Activated CD8-positive, alpha-beta memory T cell treated with anti-CD3 and anti-CD28 coated beads, Interleukin-2, amount 10 ng/mL, durations not matched to agents 7 days and 5 days (primary cell): ENCODE results near the gene DGLUCY. TPM values are rescaled to one million over a fixed set of nuclear protein-coding genes. Genes with fewer than 3 reads are reported as not detected.
"Not testable (repeated sequence)": the region's sequence is repeated elsewhere in the genome, so short reads cannot be mapped to it uniquely, and the experiment has no call there.

Source experiments
- ATAC-seq: fragments of 150-1000 bp; cut with Tn5 transposase; one replicate; pipeline ENCODE4 v1.10.0; 2021; ENCODE audit warnings: moderate library complexity
- CTCF ChIA-PET: fragments of 350-600 bp; sonication (Branson Sonifier 250); formaldehyde crosslinking; loops from one replicate; lab custom pipeline; 2021; ENCODE audit warnings: antibody characterized with exemption; lab: Charles Lee
- DNase-seq: peaks from one replicate; pipeline ENCODE4 v3.0.0-alpha.2; 2020
- H3K27ac Mint-ChIP-seq: one replicate; pipeline ENCODE4 v1.8.0; 2021; ENCODE audit warnings: mild to moderate bottlenecking, mixed read lengths
- H3K27me3 Mint-ChIP-seq: one replicate; pipeline ENCODE4 v1.8.0; 2021; ENCODE audit warnings: mixed read lengths
- H3K36me3 Mint-ChIP-seq: one replicate; pipeline ENCODE4 v1.8.0; 2021; ENCODE audit warnings: mild to moderate bottlenecking, mixed read lengths
- H3K4me1 Mint-ChIP-seq: one replicate; pipeline ENCODE4 v1.8.0; 2021; ENCODE audit warnings: mixed read lengths
- H3K4me3 Mint-ChIP-seq: one replicate; pipeline ENCODE4 v1.8.0; 2021; ENCODE audit warnings: mild to moderate bottlenecking, moderate library complexity, mixed read lengths
- H3K9me3 Mint-ChIP-seq: one replicate; pipeline ENCODE4 v1.8.0; 2022; ENCODE audit warnings: low read depth, mixed read lengths
- total RNA-seq, 2 experiments: library from RNA; stranded (reverse); gene quantifications; one replicate each; pipeline ENCODE4 v1.2.3, GENCODE V29; 2021

The DGLUCY gene
- total RNA-seq, 2 experiments from 2014 or later: 113 to 176 TPM

- Mint-ChIP-seq H3K36me3 (peaks cover 55% of the 10 kb centered on the region), H3K4me1 (peaks cover 6% of the 10 kb centered on the region), H3K4me3 (no peak overlapping the region), H3K27ac (no peak overlapping the region), H3K27me3 (no peaks in the 10 kb centered on the region), H3K9me3 (no peaks in the 10 kb centered on the region)
- DNase-seq: no peak
- CTCF ChIA-PET: interaction anchor here (1.0 to 1.4 kb wide), 2 partner anchors 13 to 39 kb away, joined by 3 read pairs; no protein-coding TSS in a partner anchor
- ATAC-seq: no peak
These were observed 101.5 kb downstream of the DGLUCY start for GRCh38 chr14:91215381-91215780.

GRCh38 chr14:91216731-91217226 lies 102.9 kb downstream of the DGLUCY start:
- Mint-ChIP-seq H3K4me3 (no peak overlapping the region), H3K9me3 (no peaks in the 10 kb centered on the region), H3K36me3 (peaks cover 55% of the 10 kb centered on the region), H3K27ac (no peak overlapping the region), H3K4me1 (peaks cover 17% of the 10 kb centered on the region), H3K27me3 (no peaks in the 10 kb centered on the region)
- DNase-seq: no peak
- ATAC-seq: no peak
- CTCF ChIA-PET: interaction anchor here (0.8 to 1.4 kb wide), 3 partner anchors 40 to 210 kb away, joined by 3 read pairs; no protein-coding TSS in a partner anchor

GRCh38 chr14:91218014-91218413 lies 104.1 kb downstream of the DGLUCY start:
- no peak for DNase-seq
- H3K36me3 Mint-ChIP-seq: peaks cover 63% of the 10 kb centered on the region
- H3K4me1 Mint-ChIP-seq: peaks cover 29% of the 10 kb centered on the region
- CTCF ChIA-PET: interaction anchor here (1.5 kb wide), 1 partner anchor 41 kb away, joined by 5 read pairs; no protein-coding TSS in a partner anchor
- H3K27me3 Mint-ChIP-seq: no peaks in the 10 kb centered on the region
- H3K9me3 Mint-ChIP-seq: no peaks in the 10 kb centered on the region
- ATAC-seq: no peak
- no peak overlapping the region for H3K4me3 Mint-ChIP-seq
- H3K27ac Mint-ChIP-seq: peak overlapping the region; percentile 7

- ATAC-seq (no peak), DNase-seq (no peak)
- H3K9me3 Mint-ChIP-seq: no peaks in the 10 kb centered on the region
- CTCF ChIA-PET: interaction anchor here (0.6 to 1.5 kb wide), 4 partner anchors 10 to 67 kb away, joined by 3 to 5 read pairs (median 4); no protein-coding TSS in a partner anchor
- no peak overlapping the region for H3K27ac Mint-ChIP-seq
- H3K4me3 Mint-ChIP-seq: no peak overlapping the region
- no peaks in the 10 kb centered on the region for H3K27me3 Mint-ChIP-seq
- H3K36me3 Mint-ChIP-seq: peaks cover 69% of the 10 kb centered on the region
- peaks cover 41% of the 10 kb centered on the region for H3K4me1 Mint-ChIP-seq
These were observed 105.9 kb downstream of the DGLUCY start for GRCh38 chr14:91219517-91220389.

GRCh38 chr14:91220581-91221000 lies 106.7 kb downstream of the DGLUCY start:
- H3K9me3 Mint-ChIP-seq: no peaks in the 10 kb centered on the region
- DNase-seq (no peak), ATAC-seq (no peak)
- peaks cover 72% of the 10 kb centered on the region for H3K36me3 Mint-ChIP-seq
- CTCF ChIA-PET: no interaction called here
- peak overlapping the region; percentile 32 for H3K27ac Mint-ChIP-seq
- H3K27me3 Mint-ChIP-seq: no peaks in the 10 kb centered on the region
- peaks cover 50% of the 10 kb centered on the region for H3K4me1 Mint-ChIP-seq
- no peak overlapping the region for H3K4me3 Mint-ChIP-seq

- Mint-ChIP-seq H3K4me1 (peaks cover 57% of the 10 kb centered on the region), H3K27me3 (no peaks in the 10 kb centered on the region), H3K4me3 (no peak overlapping the region), H3K36me3 (peaks cover 67% of the 10 kb centered on the region), H3K9me3 (no peaks in the 10 kb centered on the region), H3K27ac (peak overlapping the region; percentile 1)
- CTCF ChIA-PET: no interaction called here
- DNase-seq (no peak), ATAC-seq (no peak)
These were observed 107.4 kb downstream of the DGLUCY start for GRCh38 chr14:91221270-91221669.

- peaks cover 60% of the 10 kb centered on the region for H3K36me3 Mint-ChIP-seq
- DNase-seq (no peak), ATAC-seq (no peak)
- H3K4me3 Mint-ChIP-seq: no peak overlapping the region
- CTCF ChIA-PET: interaction anchor here (1.1 to 1.3 kb wide), 2 partner anchors 20 to 46 kb away, joined by 3 to 5 read pairs; no protein-coding TSS in a partner anchor
- H3K4me1 Mint-ChIP-seq: peaks cover 74% of the 10 kb centered on the region
- peak overlapping the region; percentile 4 for H3K27ac Mint-ChIP-seq
- no peaks in the 10 kb centered on the region for H3K9me3 Mint-ChIP-seq
- H3K27me3 Mint-ChIP-seq: no peaks in the 10 kb centered on the region
These were observed 109.3 kb downstream of the DGLUCY start for GRCh38 chr14:91223028-91223783.

GRCh38 chr14:91225025-91225424 lies 111.2 kb downstream of the DGLUCY start:
- H3K9me3 Mint-ChIP-seq: no peaks in the 10 kb centered on the region
- H3K36me3 Mint-ChIP-seq: peaks cover 55% of the 10 kb centered on the region
- no peak for ATAC-seq
- no peak for DNase-seq
- H3K4me3 Mint-ChIP-seq: no peak overlapping the region
- peaks cover 92% of the 10 kb centered on the region for H3K4me1 Mint-ChIP-seq
- H3K27ac Mint-ChIP-seq: peak overlapping the region; percentile 98
- H3K27me3 Mint-ChIP-seq: no peaks in the 10 kb centered on the region
- CTCF ChIA-PET: interaction anchor here (1.3 to 5.6 kb wide), 3 partner anchors 19 to 52 kb away, joined by 3 to 98 read pairs (median 20); partner anchors contain the start of gene GPR68

GRCh38 chr14:91226360-91226759 lies 112.5 kb downstream of the DGLUCY start:
- peaks cover 93% of the 10 kb centered on the region for H3K4me1 Mint-ChIP-seq
- ATAC-seq, H3K9me3 Mint-ChIP-seq, H3K27me3 Mint-ChIP-seq: not testable (repeated sequence)
- CTCF ChIA-PET: interaction anchor here (1.6 to 5.6 kb wide), 5 partner anchors 18 to 50 kb away, joined by 4 to 98 read pairs (median 20); partner anchors contain the start of gene GPR68
- H3K27ac Mint-ChIP-seq: peak overlapping the region; percentile 98
- peak overlapping the region; percentile 59 for H3K4me3 Mint-ChIP-seq
- peaks cover 58% of the 10 kb centered on the region for H3K36me3 Mint-ChIP-seq
- peak; percentile 61 for DNase-seq

- H3K9me3 Mint-ChIP-seq: peaks cover 2% of the 10 kb centered on the region
- CTCF ChIA-PET: interaction anchor here (1.0 to 5.6 kb wide), 8 partner anchors 17 to 164 kb away, joined by 3 to 98 read pairs (median 8); partner anchors contain the start of gene GPR68
- H3K27ac Mint-ChIP-seq: peak overlapping the region; percentile 98
- DNase-seq (peak; percentile 80), ATAC-seq (no peak)
- H3K4me3 Mint-ChIP-seq: peak overlapping the region; percentile 59
- peaks cover 94% of the 10 kb centered on the region for H3K4me1 Mint-ChIP-seq
- peaks cover 59% of the 10 kb centered on the region for H3K36me3 Mint-ChIP-seq
- no peaks in the 10 kb centered on the region for H3K27me3 Mint-ChIP-seq
These were observed 113.3 kb downstream of the DGLUCY start for GRCh38 chr14:91227183-91227628.

GRCh38 chr14:91228112-91229004 lies 114.5 kb downstream of the DGLUCY start:
- DNase-seq: peak; percentile 94
- peak; percentile 72 for ATAC-seq
- Mint-ChIP-seq H3K9me3 (peaks cover 2% of the 10 kb centered on the region), H3K36me3 (peaks cover 60% of the 10 kb centered on the region), H3K4me3 (peak overlapping the region; percentile 59), H3K4me1 (peaks cover 92% of the 10 kb centered on the region), H3K27me3 (no peaks in the 10 kb centered on the region), H3K27ac (peak overlapping the region; percentile 98)
- CTCF ChIA-PET: interaction anchor here (0.7 to 5.6 kb wide), 11 partner anchors 11 to 59 kb away, joined by 3 to 98 read pairs (median 7); partner anchors contain the start of gene GPR68

- H3K27me3 Mint-ChIP-seq: no peaks in the 10 kb centered on the region
- no peak for ATAC-seq
- peak overlapping the region; percentile 70 for H3K4me3 Mint-ChIP-seq
- H3K27ac Mint-ChIP-seq: peak overlapping the region; percentile 98
- peaks cover 89% of the 10 kb centered on the region for H3K4me1 Mint-ChIP-seq
- peaks cover 57% of the 10 kb centered on the region for H3K36me3 Mint-ChIP-seq
- no peak for DNase-seq
- CTCF ChIA-PET: interaction anchor here (1.9 to 5.6 kb wide), 6 partner anchors 10 to 53 kb away, joined by 7 to 98 read pairs (median 16); partner anchors contain the start of gene GPR68
- H3K9me3 Mint-ChIP-seq: peaks cover 2% of the 10 kb centered on the region
These were observed 115.1 kb downstream of the DGLUCY start for GRCh38 chr14:91229005-91229382.
